Measurements from ENCODE around the gene HMGN3. TPM values are rescaled to one million over a fixed set of nuclear protein-coding genes. Genes with fewer than 3 reads are reported as not detected.

Gene HMGN3
- total and polyA plus RNA-seq, 2 of the 13 experiments (the other 11 are each of a cell fraction or from before 2014, with no cell fraction given): 67.9 to 145 TPM

- TF ChIP-seq ZNF792 (CRISPR knock-in tag; IDR thresholded peaks at IDR 0.05): peak; percentile 81; the same call in 1 of the 2 replicates
- peak; percentile 44; the same call in 1 of the 2 replicates for TF ChIP-seq ZNF547 (CRISPR knock-in tag; IDR thresholded peaks at IDR 0.05)
- peak; percentile 86; the same call in 1 of the 2 replicates for TF ChIP-seq SRY (CRISPR knock-in tag; IDR thresholded peaks at IDR 0.05)
- peak; percentile 87 for TF ChIP-seq BRF2 (CRISPR knock-in tag; IDR thresholded peaks at IDR 0.05)
- TF ChIP-seq SMARCC2 (IDR thresholded peaks at IDR 0.05): no peak
- TF ChIP-seq ZNF772 (CRISPR knock-in tag; IDR thresholded peaks at IDR 0.05): 0 out of 2 replicates have a peak, but pooled peaks have one; percentile 46
- TF ChIP-seq ZNF251 (CRISPR knock-in tag; IDR thresholded peaks at IDR 0.05): no peak
- TF ChIP-seq HNF1A (IDR thresholded peaks at IDR 0.05; ENCODE audit: low read depth): no peak
- TF ChIP-seq HNF1A (CRISPR knock-in tag; IDR thresholded peaks at IDR 0.05; ENCODE audit: borderline replicate concordance): no peak; the same call in 1 of the 2 replicates
- TF ChIP-seq HOXA5 (CRISPR knock-in tag; IDR thresholded peaks at IDR 0.05): peak; percentile 91
- TF ChIP-seq MIXL1 (CRISPR knock-in tag; IDR thresholded peaks at IDR 0.05): 0 out of 2 replicates have a peak, but pooled peaks have one; percentile 35
- TF ChIP-seq SIX4 (CRISPR knock-in tag; IDR thresholded peaks at IDR 0.05): no peak
- TF ChIP-seq MNT (IDR thresholded peaks at IDR 0.05): no peak
- TF ChIP-seq ZNF747 (CRISPR knock-in tag; IDR thresholded peaks at IDR 0.05; ENCODE audit: borderline replicate concordance): peak; percentile 93
- TF ChIP-seq PRDM4 (CRISPR knock-in tag; IDR thresholded peaks at IDR 0.05; ENCODE audit: borderline replicate concordance): no peak
- no peak; the same call in 1 of the 2 replicates for TF ChIP-seq ZKSCAN8 (CRISPR knock-in tag; IDR thresholded peaks at IDR 0.05; ENCODE audit: borderline replicate concordance)
- no peak for TF ChIP-seq ZNF660 (CRISPR knock-in tag; IDR thresholded peaks at IDR 0.05; ENCODE audit: borderline replicate concordance, low read depth)
- TF ChIP-seq ZFP82 (CRISPR knock-in tag; IDR thresholded peaks at IDR 0.05; ENCODE audit: borderline replicate concordance): no peak
- TF ChIP-seq GPBP1L1 (CRISPR knock-in tag; IDR thresholded peaks at IDR 0.05): no peak
These were observed at the start of gene HMGN3 (continued) for GRCh38 chr6:79234150-79235022.

Data from HepG2 (cell line).